Panc1 (cell line): ENCODE measurements around the gene HMCES. TPM values are rescaled to one million over a fixed set of nuclear protein-coding genes. Genes with fewer than 3 reads are reported as not detected.

Experiments used
- ATAC-seq: fragments of 200-7000 bp; cut with Tn5 transposase; 2 replicates; pipeline ENCODE4 v1.9.1; 2020; ENCODE audit warnings: mild to moderate bottlenecking, moderate library complexity
- BruUV-seq: library from RNA; stranded (reverse); fragments of 400-500 nt; replicated peaks from 2 replicates; lab custom pipeline; 2021; lab: Mats Ljungman, UMichigan
- CTCF ChIA-PET: fragments of 300-600 bp; sonication (Branson Sonifier 250); formaldehyde crosslinking; loops from one replicate; lab custom pipeline; 2022; ENCODE audit warnings: antibody characterized with exemption; lab: Charles Lee
- POLR2A ChIA-PET: fragments of 300-600 bp; sonication (Branson Sonifier 250); formaldehyde crosslinking; loops from one replicate; lab custom pipeline; 2022; ENCODE audit warnings: antibody characterized with exemption; lab: Charles Lee
- DNase-seq: peaks from one replicate; pipeline ENCODE4 v3.0.0-alpha.2; 2010; ENCODE audit warnings: low read depth, low spot score
- H3K27ac ChIP-seq: 2 replicates; pipeline ENCODE4 v1.5.1; 2011; ENCODE audit warnings: mild to moderate bottlenecking, low read length, inconsistent platforms
- H3K27me3 ChIP-seq: fragments of 200-500 bp; sonication (Bioruptor generic); 2 replicates; pipeline ENCODE4 v1.6.0; 2014; ENCODE audit warnings: low read length, inconsistent platforms; ENCODE audit not compliant: control insufficient read depth, insufficient read depth
- H3K36me3 ChIP-seq: fragments of 200-500 bp; sonication (Bioruptor generic); 2 replicates; pipeline ENCODE4 v1.5.1; 2014; ENCODE audit warnings: inconsistent platforms, mild to moderate bottlenecking, low read length, moderate library complexity; ENCODE audit not compliant: control insufficient read depth, insufficient read depth
- H3K4me1 ChIP-seq: 2 replicates; pipeline ENCODE4 v1.5.1; 2011; ENCODE audit warnings: inconsistent platforms, mild to moderate bottlenecking, low read length, moderate library complexity; ENCODE audit not compliant: control insufficient read depth, insufficient read depth
- H3K4me3 ChIP-seq, 2 experiments: 2 replicates each; pipeline ENCODE4 v1.5.1; 2011 to 2012; ENCODE audit warnings: low read depth in 2 of 2, low read length in 2 of 2, mild to moderate bottlenecking in 2 of 2, inconsistent platforms in 1 of 2, moderate library complexity in 1 of 2
- H3K9me3 ChIP-seq: fragments of 200-500 bp; sonication (Bioruptor generic); 2 replicates; pipeline ENCODE4 v1.5.1; 2014; ENCODE audit warnings: low read depth, mild to moderate bottlenecking, inconsistent platforms, low read length, moderate library complexity; ENCODE audit not compliant: control insufficient read depth, insufficient read depth
- CTCF ChIP-seq: fragments of 450-650 bp; IDR thresholded peaks from 2 replicates; pipeline ENCODE4 v1.5.1; 2017; ENCODE audit warnings: mild to moderate bottlenecking
- POLR2AphosphoS5 ChIP-seq: IDR thresholded peaks from 2 replicates; pipeline ENCODE4 v1.6.1; 2012; ENCODE audit warnings: mild to moderate bottlenecking, low read depth, low read length, moderate library complexity
- REST ChIP-seq, 2 experiments: IDR thresholded peaks; 2 replicates each; pipeline ENCODE4 v1.6.1; 2011 to 2012; ENCODE audit warnings: low read depth in 2 of 2, control low read depth in 1 of 2, low read length in 1 of 2, mild to moderate bottlenecking in 1 of 2, moderate library complexity in 1 of 2; ENCODE audit not compliant: insufficient read depth in 1 of 2
- SIN3A ChIP-seq: IDR thresholded peaks from 2 replicates; pipeline ENCODE4 v1.6.1; 2012; ENCODE audit warnings: low read depth, mild to moderate bottlenecking, low read length, moderate library complexity, borderline replicate concordance; ENCODE audit not compliant: insufficient read depth
- TCF7L2 ChIP-seq: IDR thresholded peaks from 2 replicates; pipeline ENCODE4 v1.6.1; 2011; ENCODE audit warnings: mild to moderate bottlenecking, low read depth, low read length, inconsistent platforms
- in situ Hi-C: cut with HindIII; loops from 2 replicates; pipeline ENCODE4 v1.10.0; 2016; ENCODE audit warnings: low sequenced_read_pairs, low pct_unique_long_range_greater_than_20kb
- intact Hi-C: fragments of 100-400 bp; cut with micrococcal nuclease; formaldehyde crosslinking; loops from one replicate; pipeline ENCODE4 v1.10.0; 2022; ENCODE audit not compliant: unreplicated experiment
- total RNA-seq: library from RNA; stranded (reverse); gene quantifications from one replicate; pipeline ENCODE4 v1.2.1, GENCODE V29; 2021; ENCODE audit not compliant: unreplicated experiment

HMCES gene
- total RNA-seq, 1 experiment from 2014 or later = 94.6 TPM

- ATAC-seq (no peak), DNase-seq (no peak)
- Histone ChIP-seq H3K36me3 (no peaks in the 10 kb centered on the region), H3K27me3 (no peaks in the 10 kb centered on the region), H3K9me3 (no peaks in the 10 kb centered on the region), H3K4me3 (no peak overlapping the region), H3K27ac (no peak overlapping the region), H3K4me1 (no peaks in the 10 kb centered on the region)
- ChIA-PET POLR2A (no interaction called here), CTCF (interaction anchor here (1.0 kb wide), 1 partner anchor 353 kb away, joined by 3 read pairs; no protein-coding TSS in a partner anchor)
- intact Hi-C loops = no loop called here
- TF ChIP-seq REST (IDR thresholded peaks at IDR 0.05; ENCODE audit: insufficient read depth in 1 of 2, low read depth in 2 of 2, low read length in 1 of 2) (no peak), CTCF (no peak; the same call in 1 of the 2 replicates), TCF7L2 (no peak), SIN3A (no peak), POLR2AphosphoS5 (no peak)
- BruUV-seq = no TSS peak
- in situ Hi-C loops = no loop called here
These were observed 45.1 kb downstream of the HMCES start for GRCh38 chr3:129323651-129324294.

GRCh38 chr3:129324855-129325254 is 46.2 kb downstream of the HMCES start:
- Histone ChIP-seq H3K27me3 (no peaks in the 10 kb centered on the region), H3K9me3 (no peaks in the 10 kb centered on the region), H3K4me3 (no peak overlapping the region), H3K27ac (no peak overlapping the region), H3K36me3 (no peaks in the 10 kb centered on the region), H3K4me1 (no peaks in the 10 kb centered on the region)
- BruUV-seq = no TSS peak
- in situ Hi-C loops = no loop called here
- no peak for DNase-seq
- ATAC-seq = no peak
- ChIA-PET POLR2A (no interaction called here), CTCF (no interaction called here)
- TF ChIP-seq CTCF (no peak), SIN3A (no peak), POLR2AphosphoS5 (no peak), TCF7L2 (no peak), REST (IDR thresholded peaks at IDR 0.05; ENCODE audit: insufficient read depth in 1 of 2, low read depth in 2 of 2, low read length in 1 of 2) (no peak)
- intact Hi-C loops = no loop called here
